Nephron (organoid): Measurements from ENCODE around the gene PRKAR1B.

Experiments
- H3K27ac Mint-ChIP-seq, 3 experiments: 2 replicates each; pipeline ENCODE4 v1.8.0; 2020; ENCODE audit warnings: mixed read lengths in 3 of 3, mild to moderate bottlenecking in 2 of 3, moderate library complexity in 1 of 3
- H3K27me3 Mint-ChIP-seq: 2 replicates; pipeline ENCODE4 v1.8.0; 2021; ENCODE audit warnings: low read depth, mild to moderate bottlenecking, moderate library complexity, mixed read lengths
- H3K36me3 Mint-ChIP-seq: 2 replicates; pipeline ENCODE4 v1.8.0; 2020; ENCODE audit warnings: low read depth, mixed read lengths
- H3K4me1 Mint-ChIP-seq: 2 replicates; pipeline ENCODE4 v1.8.0; 2020; ENCODE audit warnings: mixed read lengths
- H3K4me3 Mint-ChIP-seq, 3 experiments: 2 replicates each; pipeline ENCODE4 v1.8.0; 2020; ENCODE audit warnings: mild to moderate bottlenecking in 3 of 3, mixed read lengths in 3 of 3, moderate library complexity in 2 of 3
- H3K9me3 Mint-ChIP-seq: 2 replicates; pipeline ENCODE4 v1.8.0; 2020; ENCODE audit warnings: mixed read lengths
- CTCF ChIP-seq, 3 experiments: fragments of 200-600 bp; sonication (generic); IDR thresholded peaks; one replicate each; pipeline ENCODE4 v1.5.0; 2021; ENCODE audit warnings: antibody characterized with exemption in 3 of 3; ENCODE audit not compliant: unreplicated experiment in 3 of 3

Gene PRKAR1B

GRCh38 chr7:506391-506831 is 220.7 kb downstream of the PRKAR1B start:
- TF ChIP-seq CTCF (IDR thresholded peaks at IDR 0.05; ENCODE audit: unreplicated experiment in 3 of 3): no peak
- H3K27ac Mint-ChIP-seq: no peak overlapping the region
- H3K9me3 Mint-ChIP-seq: no peaks in the 10 kb centered on the region
- H3K4me3 Mint-ChIP-seq: no peak overlapping the region
- peaks cover 20% of the 10 kb centered on the region for H3K4me1 Mint-ChIP-seq
- peaks cover 9% of the 10 kb centered on the region for H3K36me3 Mint-ChIP-seq
- H3K27me3 Mint-ChIP-seq: peaks cover 4% of the 10 kb centered on the region

GRCh38 chr7:505171-505570 is 221.9 kb downstream of the PRKAR1B start:
- Mint-ChIP-seq H3K27me3 (peaks cover 4% of the 10 kb centered on the region), H3K4me1 (peaks cover 20% of the 10 kb centered on the region), H3K4me3 (peak overlapping the region in 1 of 3 experiments; percentile 29), H3K9me3 (no peaks in the 10 kb centered on the region), H3K27ac (peak overlapping the region in 2 of 3 experiments; percentile 55 to 87), H3K36me3 (peaks cover 15% of the 10 kb centered on the region)
- no peak for TF ChIP-seq CTCF (IDR thresholded peaks at IDR 0.05; ENCODE audit: unreplicated experiment in 3 of 3)

DNA sequence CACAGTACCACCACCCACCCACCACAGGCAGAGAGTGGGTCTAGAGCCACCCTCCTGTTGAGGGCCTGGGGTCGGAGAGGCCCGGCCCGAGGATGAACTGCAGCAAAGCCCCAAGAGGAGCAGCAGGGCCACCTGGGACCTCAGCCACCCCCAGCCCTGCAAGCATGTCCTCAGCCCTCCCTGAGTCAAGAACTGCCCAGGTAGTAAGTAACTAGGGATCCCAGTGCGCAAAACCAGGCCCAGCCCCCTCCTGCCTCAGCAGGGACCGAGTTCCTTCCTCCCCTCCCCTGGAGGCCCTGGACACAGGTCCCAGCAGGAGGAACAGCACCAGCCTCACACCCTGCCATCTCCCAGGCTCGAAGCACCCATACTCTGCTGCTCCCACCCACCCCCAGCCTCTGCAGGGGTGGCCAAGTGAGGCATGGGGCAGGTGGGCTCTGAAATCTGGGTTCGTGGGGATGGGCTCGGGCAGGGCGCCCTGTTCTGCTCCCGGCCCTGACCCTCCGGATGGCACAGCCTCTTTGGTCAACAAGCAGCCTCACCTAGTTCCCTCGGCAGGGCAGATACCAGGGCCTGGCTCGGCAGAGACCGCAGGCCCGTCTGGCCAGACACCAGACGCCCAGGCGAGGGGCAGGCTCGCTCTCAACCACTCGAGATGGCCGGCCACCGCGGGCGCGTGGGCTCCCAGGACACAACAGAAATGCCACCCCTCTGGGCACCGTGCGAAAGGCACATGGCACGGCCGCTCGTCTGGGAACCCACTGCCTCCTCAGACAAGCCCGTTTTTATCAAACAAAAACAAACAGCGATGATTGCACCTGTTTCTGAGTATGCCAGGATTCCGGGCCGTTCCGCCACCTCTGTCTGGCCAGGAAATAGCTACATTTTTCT is 222.6 kb downstream of the PRKAR1B start:
- TF ChIP-seq CTCF (IDR thresholded peaks at IDR 0.05; ENCODE audit: unreplicated experiment in 3 of 3): no peak
- H3K27me3 Mint-ChIP-seq: peaks cover 4% of the 10 kb centered on the region
- no peaks in the 10 kb centered on the region for H3K9me3 Mint-ChIP-seq
- peaks cover 21% of the 10 kb centered on the region for H3K36me3 Mint-ChIP-seq
- H3K4me3 Mint-ChIP-seq: no peak overlapping the region
- H3K4me1 Mint-ChIP-seq: peaks cover 20% of the 10 kb centered on the region
- peak overlapping the region; percentile 68 to 96 (median 77) for H3K27ac Mint-ChIP-seq

DNA sequence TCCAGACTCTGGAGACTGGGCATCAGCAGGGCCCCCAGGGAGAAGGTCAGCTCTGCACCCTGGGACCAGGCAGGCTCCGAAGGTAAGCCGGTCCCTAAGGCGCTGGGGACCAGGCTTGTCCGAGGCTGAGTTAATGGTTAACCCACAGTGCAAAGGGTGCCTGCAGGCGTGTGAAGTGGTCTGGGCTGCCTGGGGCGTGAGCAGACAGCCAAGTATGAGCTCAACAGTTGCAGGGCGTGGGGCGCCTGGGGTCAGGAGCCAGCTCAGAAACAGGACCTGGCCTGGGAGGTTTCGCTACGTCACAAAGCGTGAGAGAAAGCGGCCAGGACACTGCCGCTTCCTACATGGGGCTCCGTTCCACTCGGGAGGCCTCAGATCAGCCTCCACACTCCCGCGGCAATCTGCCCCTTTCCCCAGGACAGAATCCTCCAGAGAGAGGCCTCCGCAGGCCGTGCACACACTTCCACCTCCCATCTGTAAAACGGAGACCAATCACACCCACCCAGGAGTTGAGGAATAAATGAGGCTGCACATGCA is 223.4 kb downstream of the PRKAR1B start:
- Mint-ChIP-seq H3K4me3 (no peak overlapping the region), H3K4me1 (peaks cover 20% of the 10 kb centered on the region), H3K27me3 (peaks cover 4% of the 10 kb centered on the region), H3K9me3 (no peaks in the 10 kb centered on the region), H3K27ac (peak overlapping the region; percentile 68 to 96 (median 77)), H3K36me3 (peaks cover 21% of the 10 kb centered on the region)
- no peak for TF ChIP-seq CTCF (IDR thresholded peaks at IDR 0.05; ENCODE audit: unreplicated experiment in 3 of 3)

DNA sequence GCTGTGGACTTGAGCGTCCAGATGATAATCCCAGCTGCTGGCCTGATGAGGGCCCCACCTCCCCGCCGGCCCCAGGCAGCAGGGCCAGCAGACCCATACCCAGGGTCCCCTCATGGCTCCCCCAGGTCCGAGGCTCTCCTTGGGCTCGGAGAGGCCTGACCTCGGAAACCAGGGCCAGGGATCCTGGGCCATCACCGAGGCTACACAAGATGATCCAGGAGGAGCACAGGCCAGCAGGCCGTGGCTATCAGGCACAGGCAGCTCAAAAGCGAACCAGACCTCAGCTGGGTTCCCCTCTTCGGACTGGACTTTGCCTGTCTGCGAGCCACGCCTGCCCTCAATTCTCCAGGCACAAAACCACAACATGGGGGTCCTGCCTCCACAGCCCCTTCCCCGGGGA is 224.8 kb downstream of the PRKAR1B start:
- Mint-ChIP-seq H3K27ac (peak overlapping the region; percentile 42 to 96 (median 81)), H3K4me1 (peaks cover 25% of the 10 kb centered on the region), H3K27me3 (peaks cover 4% of the 10 kb centered on the region), H3K9me3 (no peaks in the 10 kb centered on the region), H3K4me3 (no peak overlapping the region), H3K36me3 (peaks cover 31% of the 10 kb centered on the region)
- TF ChIP-seq CTCF (IDR thresholded peaks at IDR 0.05; ENCODE audit: unreplicated experiment in 3 of 3): no peak
